HG03571 (cell line): Measurements from ENCODE around the gene DCANP1.
"Not testable (repeated sequence)": the region's sequence is repeated elsewhere in the genome, so short reads cannot be mapped to it uniquely, and the experiment has no call there.

Source experiments
- ATAC-seq: cut with Tn5 transposase; IDR thresholded peaks from one replicate; pipeline ENCODE4 v1.9.1; 2021; ENCODE audit not compliant: unreplicated experiment

Gene DCANP1, protein sequence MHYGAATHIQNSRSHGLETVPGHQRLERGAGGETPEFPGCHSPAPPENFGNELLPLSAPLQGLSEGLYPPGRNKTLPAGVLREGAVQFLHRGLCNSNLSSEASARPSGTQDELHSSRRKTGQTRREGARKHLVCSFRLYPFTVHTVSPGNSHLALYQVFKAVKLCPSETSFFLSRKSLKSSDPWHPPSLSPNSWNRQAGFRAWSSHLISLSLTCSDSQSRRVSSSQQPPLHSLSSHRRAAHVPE

DNA sequence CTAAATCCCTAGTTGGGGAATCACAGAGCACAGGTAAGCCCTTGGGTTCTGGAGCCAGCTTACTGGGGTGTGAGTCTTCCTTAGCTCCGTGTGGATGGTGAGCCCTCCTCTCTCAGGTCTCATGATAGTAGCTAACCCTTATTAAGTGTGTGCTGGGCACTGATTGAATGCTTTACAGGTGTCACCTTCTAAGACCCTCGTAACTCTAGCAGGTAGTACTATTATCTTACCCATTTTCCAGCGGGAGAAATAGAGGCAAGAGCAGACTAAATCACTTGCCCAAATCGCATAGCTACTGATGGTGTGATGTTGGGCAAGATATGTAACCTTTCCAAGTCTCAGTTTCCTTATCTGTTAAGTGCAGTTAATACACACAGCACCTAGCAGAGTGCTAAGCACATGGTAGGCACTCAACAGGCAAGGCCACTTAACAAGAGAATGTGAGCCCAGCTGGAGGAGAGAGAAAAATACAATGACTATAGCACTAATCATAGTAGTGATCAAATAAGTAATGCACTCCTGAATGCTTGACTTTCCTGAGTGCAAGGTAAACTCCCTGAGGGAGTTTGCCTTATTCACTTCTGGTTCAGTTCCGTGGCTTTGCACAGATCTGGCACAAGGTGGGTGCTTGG is at the start of gene DCANP1:
Gene DCANP1, minus strand, starts transcription at position 51 of the 632 bp plus-strand sequence. CDS start 240 bp downstream, outside the sequence.
- ATAC-seq: no peak

DNA sequence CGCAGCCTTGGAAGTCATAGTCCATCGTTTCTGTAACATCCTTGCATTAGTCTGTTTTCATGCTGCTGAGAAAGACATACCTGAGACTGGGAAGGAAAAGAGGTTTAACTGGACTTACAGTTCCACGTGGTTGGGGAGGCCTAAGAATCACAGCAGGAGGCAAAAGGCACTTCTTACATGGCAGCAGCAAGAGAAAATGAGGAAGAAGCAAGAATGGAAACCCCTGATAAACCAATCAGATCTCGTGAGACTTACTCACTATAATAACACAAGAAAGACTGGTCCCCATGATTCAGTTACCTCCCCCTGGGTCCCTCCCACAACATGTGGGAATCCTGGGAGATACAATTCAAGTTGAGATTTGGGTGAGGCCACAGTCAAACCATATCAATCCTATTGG is 48.4 kb upstream of the DCANP1 start:
- not testable (repeated sequence) for ATAC-seq

DNA sequence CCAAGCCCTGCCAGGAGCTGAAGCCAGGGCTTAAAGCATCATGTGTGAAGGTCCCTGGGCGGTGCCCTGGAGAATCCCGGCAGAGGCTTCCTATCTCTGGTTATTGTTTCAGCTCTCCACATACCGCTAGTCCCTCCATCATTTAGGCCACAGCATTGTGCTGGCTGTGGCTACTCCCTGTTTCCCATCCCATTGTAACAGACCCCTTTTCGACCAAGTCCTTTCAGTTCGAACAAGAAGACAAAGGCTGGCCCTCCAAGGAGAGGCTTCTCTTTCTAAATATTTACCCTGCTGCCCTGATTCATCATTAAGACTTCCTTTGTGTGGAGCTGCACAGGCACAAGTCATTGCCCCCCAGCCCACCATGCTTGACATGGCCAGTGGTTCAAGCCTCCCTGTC is 47.0 kb upstream of the DCANP1 start:
- no peak for ATAC-seq

DNA sequence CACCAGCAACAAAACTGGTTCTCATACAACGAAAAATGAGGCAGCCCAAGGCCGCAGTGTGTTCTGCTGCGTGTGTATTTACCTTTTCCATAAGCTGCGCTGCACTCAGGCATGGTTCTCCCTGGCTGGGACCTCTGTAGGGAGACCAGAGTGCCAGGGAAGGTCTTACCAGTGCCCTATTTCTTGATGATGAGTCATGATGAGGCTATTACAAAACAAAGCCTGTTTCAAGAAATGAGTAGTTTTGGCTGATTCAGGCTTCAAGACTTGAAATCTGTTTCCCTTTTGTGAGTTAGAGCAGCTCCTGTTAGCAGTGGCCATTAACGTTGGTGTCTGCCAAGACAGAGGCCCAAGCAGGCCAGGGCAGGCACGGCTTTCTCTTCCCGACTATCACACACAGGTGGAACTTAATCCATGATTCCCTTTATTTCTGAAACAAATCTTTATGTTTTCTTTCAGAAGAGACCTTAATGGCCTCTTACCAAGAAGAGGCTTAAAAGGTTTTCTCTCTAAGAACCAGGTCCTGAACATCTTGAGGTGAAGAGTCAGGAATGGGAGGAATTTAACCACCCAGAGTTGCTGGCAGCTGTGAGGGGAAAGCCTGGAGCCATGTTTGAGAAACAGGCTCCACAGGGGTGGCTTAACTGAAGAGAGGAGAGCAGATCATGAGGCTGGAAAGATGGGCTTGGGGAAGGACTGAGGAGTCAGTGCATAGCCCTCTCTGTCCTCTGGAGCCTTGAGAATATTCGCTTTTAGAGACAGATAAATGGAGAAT is 46.4 kb upstream of the DCANP1 start:
- ATAC-seq: no peak

DNA sequence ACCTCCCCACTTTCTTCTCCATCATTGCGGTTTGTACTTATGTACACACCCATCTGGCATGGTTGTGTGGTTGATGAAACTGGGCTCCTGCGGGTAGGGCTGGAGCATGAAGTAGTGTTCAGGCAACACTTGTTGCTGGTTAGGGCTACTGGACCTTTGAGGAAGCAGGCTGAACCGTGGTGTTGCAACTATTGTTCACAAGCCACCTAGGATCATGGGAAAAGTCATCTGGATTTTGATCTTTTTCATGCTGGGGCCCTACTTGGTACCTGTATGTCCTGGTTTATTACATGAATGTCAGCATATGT is 45.1 kb upstream of the DCANP1 start:
- ATAC-seq: no peak

DNA sequence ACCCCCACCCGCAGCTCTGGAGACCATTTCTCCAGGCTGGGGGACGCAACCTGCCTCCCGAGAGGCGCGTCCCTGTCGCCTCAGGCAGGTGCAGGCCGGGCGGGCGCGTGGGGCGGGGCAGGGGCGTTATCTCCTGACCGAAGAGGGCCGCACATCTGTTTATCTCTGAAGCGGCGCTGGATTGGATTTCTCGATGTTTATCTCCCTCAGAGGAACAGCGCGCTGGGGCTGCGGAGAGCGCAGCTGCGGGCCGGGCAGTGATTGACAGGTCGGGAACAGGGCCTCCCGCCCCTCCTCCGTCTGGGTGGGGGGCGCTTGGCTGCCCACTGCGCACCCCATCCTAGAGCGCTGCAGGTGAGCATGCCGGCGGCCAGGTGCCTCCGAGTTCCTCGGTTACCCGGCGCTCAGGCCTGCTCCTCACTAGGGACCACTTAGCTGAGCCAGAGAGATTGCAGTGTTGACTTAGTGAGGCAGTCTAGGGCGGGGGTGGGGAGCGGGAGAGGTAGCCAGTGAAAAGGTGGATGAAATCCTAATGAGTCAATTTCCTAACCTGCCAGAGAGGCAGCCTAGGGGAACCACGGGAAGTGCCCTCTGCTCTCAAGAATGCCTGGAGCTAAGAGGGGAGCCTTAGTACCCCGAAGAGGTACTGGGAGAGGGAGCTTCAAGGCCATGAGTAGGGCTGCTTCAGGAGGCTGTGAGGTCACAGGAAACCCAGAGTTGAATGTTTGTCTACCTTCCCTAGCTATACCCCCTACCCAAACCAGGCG is 44.6 kb upstream of the DCANP1 start:
- no peak for ATAC-seq

DNA sequence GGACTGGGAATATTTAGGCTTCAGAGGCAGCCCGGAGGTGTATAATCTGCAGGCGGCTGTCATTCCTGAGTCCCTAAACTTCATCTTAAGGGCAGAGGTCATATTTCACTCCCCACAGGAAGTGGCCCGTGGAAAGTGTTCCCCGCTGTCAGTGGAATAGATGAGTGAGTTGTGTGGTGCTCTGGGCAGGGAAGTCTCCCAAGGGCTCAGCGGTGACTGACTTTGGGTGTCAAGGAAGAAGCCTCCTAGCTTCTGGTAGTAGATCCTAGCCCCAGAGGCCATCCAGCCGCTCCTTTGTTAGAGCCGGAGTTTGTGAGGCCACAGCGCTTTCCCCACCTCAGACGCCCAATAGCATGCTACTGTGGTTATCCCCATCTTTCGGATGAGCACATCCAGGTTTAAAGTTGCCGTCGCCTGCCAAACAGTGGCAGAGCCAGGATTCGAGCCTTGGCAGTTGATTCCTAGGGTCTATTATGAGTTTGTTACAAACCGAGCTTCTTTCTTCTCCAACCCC is 43.9 kb upstream of the DCANP1 start:
- no peak for ATAC-seq

DNA sequence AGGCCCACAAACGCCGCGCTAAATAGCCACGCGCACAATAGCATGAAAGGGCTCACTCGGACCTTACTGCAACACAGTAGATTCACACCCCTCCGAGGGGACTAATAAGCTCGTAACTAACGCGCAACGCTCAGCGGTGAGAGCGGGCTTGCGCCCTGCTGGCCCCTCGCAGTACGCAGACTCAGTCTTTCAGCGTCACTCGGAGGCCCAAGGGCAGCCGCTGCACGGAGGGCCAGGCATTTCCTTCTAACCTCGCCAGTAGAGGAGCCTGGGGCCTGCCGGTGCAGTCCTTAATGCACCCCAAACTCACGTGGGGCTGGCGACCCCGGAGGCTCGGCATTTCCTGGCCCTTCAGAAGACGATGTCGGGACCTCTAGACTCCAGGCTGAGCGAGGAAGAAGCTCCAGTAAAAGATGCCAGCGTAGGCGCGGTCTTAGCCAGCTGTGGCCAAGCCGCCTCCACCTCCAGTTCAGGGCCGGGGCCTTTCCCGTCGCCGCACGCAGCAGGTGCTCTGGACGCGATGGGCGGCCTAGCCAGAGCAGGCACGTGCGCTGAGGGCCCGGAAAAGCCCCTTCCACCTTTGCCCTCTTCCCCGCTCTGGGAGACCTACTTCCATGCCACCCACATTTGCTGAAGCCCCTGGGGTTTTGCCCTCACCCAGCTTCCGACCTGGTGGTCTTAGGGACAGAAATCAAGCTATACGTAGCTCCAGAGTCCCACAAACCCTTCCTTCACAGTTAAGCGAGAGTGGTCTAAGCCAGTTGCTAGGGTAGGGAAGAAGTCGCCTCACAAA is 43.3 kb upstream of the DCANP1 start:
- no peak for ATAC-seq

DNA sequence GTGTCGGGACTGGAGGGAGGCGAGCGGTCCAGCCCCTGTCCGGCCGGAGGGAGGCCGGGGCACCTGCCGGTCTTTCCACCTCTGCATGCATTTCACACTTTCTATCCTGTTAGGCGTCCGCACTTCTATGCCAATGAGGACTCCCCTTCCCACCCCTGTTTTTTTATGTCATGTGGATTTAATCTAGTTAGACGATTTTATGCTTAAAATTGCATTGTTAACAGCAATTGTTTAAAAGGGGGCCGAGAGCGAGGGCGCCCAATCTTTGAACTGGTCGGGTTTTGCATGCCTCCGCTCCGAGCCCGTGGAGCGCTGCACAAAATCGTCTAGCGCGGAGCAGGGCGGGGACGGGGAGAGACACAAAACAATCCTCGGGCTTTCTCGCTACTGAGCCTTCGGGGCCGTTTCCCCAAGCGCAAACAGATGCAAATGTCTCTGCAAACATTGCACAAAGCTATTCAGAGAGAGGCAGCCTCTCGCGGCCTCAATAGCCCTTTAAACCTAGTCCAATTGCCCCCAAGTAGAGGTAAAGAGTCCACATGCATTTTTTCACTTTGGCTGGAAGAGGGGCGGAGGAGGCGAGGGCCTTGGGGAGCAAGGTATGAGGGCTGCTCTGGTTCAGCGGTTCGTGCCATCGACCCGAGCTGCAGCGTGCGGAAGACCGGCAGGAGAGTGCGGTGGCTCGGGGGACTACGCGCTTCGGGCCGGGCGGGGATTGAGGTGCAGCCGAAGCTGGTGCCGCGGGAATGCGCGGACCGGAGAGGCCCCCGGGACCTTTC is 42.5 kb upstream of the DCANP1 start:
- no peak for ATAC-seq

DNA sequence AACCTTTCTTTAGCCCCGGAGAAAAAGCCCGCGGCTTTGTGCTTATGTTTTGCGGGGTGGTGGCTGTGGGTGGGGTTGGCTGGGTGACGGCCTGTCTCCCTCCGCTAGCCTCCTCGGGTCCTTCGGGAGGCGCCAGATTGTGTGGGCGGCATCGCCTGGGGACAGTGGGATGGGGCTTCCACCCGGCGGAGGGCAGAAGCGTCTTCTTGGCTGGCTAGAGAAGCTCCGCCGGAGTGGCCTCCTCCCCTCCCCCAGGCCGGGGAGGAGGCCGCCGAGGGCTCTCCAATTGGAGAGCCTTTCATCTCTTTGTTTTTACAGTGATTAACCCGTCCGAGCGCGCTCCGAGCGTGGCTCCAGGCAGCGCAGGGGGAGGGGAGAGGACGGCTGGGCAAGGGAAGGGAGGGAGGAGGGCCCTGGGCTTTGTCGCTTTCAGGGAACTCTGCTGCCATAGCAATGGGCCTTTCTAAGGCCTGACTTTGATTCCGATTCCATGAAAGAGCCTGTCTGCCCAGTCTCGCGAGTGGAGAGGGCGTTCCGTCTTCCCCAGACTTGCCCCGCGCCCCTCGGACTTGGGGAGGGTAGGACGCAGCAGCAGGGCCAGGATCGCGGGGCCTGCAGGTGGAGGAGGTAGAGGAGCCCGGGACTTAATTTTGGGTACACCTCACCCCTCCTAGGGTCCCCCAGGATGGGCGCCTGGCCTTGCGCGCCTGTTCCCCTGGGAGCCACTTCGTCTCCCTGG is 41.7 kb upstream of the DCANP1 start:
- ATAC-seq: no peak

DNA sequence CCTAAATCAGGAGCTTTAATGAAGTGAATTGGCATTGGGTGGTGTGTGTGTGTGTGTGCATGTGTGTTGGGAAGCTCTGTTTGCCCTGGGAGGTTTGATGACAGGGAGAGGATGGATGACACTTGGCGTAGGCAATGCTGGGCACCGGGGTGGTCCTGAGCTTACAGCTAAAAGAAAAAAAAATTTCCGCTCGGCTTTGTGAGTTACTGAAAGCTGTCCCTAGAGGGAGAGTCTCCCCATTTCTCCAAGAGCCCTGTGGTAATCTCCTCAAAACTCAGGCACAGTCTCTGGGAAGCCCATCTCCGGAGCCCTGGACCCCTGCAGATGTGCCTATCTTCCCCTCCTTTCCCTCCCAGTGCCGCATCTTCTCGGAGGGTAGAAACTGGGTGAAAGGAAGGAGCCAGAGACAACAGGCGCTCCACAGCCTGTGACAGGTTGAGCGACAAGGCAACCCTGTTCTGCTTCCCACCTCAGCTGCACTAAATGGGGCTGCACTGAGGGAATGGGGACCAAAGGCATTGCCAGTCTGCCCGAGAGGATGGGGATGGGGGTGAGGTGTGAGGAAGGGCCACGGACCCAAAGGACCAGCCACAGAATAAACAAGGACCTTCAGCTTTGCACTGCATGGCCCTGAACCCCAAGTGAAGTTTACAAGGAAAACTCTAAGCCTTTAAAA is 40.8 kb upstream of the DCANP1 start:
- ATAC-seq: no peak

DNA sequence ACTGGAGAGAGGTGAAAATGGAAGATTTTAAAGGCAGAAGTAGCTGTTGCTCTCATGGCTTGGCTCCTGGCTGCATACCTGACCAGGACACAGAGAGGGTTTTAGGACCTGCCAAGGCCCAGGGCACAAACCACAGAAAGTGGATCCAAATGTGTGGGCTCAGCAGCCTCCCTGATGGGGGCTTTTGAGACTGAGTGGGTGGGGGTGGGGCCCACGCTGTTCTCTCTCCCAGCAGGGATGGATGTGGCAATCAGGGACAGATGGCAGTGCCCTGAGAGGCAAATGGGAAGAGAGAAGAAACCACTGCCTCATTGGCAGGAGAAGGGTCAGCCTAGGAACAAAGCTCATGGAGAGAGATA is 39.9 kb upstream of the DCANP1 start:
- no peak for ATAC-seq

DNA sequence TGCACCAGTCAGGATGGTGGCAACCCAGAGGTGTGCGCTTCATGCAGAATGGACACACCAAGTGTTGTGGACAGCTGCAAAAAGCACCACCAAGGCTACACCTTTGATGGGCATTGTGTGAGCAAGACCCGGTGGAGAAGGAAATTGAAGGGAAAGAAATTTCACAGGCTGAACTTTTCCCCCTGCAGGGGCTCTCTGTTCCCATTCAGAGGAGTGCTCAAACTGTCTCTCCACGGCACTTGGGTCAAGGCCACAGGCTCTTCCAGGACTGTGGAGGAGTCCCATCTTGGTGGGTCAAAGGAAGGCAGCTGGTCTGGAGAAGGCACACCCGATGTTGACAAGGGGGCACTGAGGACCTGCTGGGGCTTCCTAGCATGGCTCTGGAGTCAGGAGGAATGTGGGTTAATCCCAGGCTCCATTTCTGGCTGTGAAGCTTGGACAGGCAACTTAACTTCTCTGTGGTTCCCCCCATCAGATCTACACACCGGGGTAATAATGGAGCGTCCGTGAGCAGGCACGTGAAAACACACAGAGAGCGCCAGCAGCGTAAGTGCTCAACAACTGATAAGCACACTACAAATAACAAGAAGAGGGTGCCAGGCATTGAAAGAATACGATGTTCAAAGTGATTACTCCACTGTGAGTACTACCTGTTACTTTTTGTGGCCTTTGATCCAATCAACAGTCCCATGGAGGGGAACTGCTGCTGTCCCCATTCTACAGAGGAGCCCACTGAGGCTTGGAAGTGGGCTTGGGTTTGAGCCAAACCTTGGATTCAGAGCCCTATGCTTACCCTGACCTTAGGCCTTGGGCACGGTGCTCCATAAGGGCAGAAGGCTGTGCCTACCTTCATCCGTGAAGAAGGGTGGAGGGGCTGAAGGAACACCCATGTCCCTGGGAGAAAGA is 39.2 kb upstream of the DCANP1 start:
- ATAC-seq: no peak

DNA sequence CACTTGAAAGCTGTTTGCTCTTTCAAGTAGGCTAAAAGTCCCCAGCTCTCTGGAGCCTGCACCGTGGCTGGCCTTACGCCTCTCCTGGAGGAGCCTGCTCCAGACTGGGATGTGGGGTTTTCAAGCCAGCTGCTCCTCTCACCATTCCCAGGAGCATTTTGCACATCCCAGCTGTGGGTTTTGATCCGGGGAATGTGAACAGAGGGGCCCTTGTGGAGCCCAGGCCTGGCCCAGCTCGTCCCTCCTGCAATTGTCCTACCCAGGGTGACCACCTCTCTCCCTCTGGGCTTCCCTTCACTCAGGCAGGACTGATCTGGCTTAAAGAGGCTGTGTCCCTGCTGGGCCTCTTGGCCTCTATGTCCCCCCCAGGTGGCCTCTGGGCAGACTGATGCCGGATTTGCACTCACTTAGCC is 37.5 kb upstream of the DCANP1 start:
- ATAC-seq: no peak

DNA sequence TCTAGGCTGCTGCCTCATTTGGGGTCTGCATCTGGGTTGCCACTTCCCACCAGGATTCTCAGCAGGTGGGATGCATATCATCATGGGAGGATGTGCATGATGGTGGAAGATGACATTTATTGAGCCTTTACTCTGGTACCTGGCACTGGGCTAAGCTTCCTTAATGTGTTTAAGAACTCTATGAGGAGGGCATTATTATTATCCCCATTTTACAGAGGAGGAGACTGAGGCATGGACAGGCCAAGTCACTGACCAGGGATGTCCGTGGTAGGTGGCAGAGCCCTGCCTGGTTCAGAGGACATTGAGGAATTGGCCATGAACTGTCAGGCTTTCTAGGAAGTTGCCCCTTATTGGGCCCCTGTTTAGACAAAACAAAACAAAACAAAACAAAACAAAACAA is 36.1 kb upstream of the DCANP1 start:
- ATAC-seq: no peak

DNA sequence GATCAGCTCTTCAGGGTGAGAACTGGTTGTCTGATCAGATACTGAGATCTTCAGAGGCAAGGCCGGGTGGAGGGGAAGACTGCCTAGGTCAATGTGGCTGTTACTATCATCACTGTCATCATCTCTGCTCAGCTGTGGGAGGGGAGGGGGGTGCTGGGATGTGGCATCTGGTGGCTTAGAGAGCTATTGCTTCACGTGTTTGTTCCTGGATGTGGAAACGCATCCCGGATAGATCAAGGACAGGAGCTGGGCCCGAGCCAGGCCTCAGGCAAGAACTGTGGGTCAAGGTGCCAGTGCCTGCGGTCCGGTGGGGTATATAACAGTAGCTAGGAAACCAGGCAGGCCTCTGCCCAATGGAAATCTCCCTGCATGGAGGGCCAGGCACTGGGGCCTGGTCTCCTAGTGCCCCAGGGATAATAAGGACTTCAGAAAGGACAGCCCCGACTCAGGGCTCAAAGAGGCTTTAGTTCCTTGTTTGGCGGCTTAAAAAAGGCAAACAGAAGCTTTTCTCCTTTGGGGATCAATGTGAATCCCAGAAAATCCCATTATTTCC is 35.3 kb upstream of the DCANP1 start:
- no peak for ATAC-seq

DNA sequence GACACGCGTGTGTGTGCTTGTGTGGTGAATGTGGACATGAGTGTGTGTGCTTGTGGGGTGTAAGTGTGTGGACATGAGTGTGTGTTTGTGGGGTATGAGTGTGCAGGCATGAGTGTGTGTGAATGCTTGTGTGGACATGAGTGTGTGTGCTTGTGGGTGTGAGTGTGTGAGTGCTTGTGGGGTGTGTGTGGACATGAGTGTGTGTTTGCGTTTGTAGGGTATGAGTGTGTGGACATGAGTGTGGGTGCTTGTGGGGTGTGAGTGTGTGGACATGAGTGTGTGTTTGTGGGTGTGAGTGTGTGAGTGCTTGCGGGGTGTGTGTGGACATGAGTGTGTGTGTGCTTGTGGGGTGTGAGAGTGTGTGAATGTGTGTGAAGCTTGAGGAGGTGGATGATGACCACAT is 34.8 kb upstream of the DCANP1 start:
- no peak for ATAC-seq
